Heart left ventricle (tissue), 13 donors: Measurements from ENCODE around the gene SGCE.

Experiments
- POLR2A ChIP-seq, 2 donors: fragments of 450-650 bp; IDR thresholded peaks; one replicate each; pipeline ENCODE4 v1.6.1; 2017; ENCODE audit warnings: antibody characterized with exemption in 2 of 2, mild to moderate bottlenecking in 2 of 2, moderate library complexity in 2 of 2
- TF ChIP-seq, protein P1 (sequence below), 12 donors: fragments of 200-600 bp; sonication (generic) in 4 of 12; IDR thresholded peaks; one replicate each; pipeline versions ENCODE4 v1.5.0 to v1.8.0; 2018 to 2022; ENCODE audit warnings: antibody characterized with exemption in 12 of 12, mild to moderate bottlenecking in 5 of 12
- donor health status: ischemic (EF 13 %, LVEDD 7.1; RV severe dilation, severe dysfunction).
- donor health status: DM: no; HTN: yes; CAD: no.
- donor health status: DM: no; HTN: no; CAD: no.
- donor health status: ischemic (EF 25% LVEDD 6.9; RV normal size, moderate dysfunction).
- donor health status: ischemic (EF 25% LVEDD 5.7; RV mildly dilated, moderate dysfunction).
- donor health status: ischemic (EF 35%, LVEDD 5.7; RV mildly dilated, moderate dysfunction).
- donor health status: nonischemic (EF 11% LVEDD 7.7; RV severe dilation, severe dysfunction).
- donor health status: DM: yes; HTN: yes; CAD: no.
- donor health status: PGD.
- donor health status: ischemic (EF 29% LVEDD 5.4; RV normal size, mild dysfunction).
- donor health status: nonischemic (EF 23%, LVEDD 6.1; RV moderate dilation, normal function).

DNA sequence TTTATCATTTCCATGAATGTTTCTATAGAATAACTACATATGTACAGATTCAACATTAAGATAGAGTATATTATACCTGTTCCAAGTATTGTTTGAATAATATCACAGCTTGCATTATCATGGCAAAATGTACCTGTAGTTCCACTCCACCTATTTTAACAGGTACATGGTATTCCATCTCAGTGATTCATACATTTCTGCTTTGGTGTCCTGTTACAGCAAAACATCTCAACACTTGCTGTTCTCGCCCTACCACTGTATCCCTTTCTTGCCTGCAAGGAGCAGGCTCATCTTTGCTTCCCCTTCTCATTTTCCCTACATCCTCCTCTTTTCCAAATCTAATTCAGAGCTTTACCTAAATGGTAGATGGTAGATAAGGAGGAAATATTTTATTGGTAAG is 27.1 kb upstream of the SGCE start:
- TF ChIP-seq, protein P1, sequence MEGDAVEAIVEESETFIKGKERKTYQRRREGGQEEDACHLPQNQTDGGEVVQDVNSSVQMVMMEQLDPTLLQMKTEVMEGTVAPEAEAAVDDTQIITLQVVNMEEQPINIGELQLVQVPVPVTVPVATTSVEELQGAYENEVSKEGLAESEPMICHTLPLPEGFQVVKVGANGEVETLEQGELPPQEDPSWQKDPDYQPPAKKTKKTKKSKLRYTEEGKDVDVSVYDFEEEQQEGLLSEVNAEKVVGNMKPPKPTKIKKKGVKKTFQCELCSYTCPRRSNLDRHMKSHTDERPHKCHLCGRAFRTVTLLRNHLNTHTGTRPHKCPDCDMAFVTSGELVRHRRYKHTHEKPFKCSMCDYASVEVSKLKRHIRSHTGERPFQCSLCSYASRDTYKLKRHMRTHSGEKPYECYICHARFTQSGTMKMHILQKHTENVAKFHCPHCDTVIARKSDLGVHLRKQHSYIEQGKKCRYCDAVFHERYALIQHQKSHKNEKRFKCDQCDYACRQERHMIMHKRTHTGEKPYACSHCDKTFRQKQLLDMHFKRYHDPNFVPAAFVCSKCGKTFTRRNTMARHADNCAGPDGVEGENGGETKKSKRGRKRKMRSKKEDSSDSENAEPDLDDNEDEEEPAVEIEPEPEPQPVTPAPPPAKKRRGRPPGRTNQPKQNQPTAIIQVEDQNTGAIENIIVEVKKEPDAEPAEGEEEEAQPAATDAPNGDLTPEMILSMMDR (IDR thresholded peaks at IDR 0.05): no peak
- TF ChIP-seq POLR2A (IDR thresholded peaks at IDR 0.05): no peak
